ENCODE measurements around the gene UBE2QL1. TPM values are rescaled to one million over a fixed set of nuclear protein-coding genes. Genes with fewer than 3 reads are reported as not detected.

UBE2QL1 gene
- total RNA-seq, 4 donors from 2014 or later = 0.22 to 1.0 (median 0.50) TPM

DNA sequence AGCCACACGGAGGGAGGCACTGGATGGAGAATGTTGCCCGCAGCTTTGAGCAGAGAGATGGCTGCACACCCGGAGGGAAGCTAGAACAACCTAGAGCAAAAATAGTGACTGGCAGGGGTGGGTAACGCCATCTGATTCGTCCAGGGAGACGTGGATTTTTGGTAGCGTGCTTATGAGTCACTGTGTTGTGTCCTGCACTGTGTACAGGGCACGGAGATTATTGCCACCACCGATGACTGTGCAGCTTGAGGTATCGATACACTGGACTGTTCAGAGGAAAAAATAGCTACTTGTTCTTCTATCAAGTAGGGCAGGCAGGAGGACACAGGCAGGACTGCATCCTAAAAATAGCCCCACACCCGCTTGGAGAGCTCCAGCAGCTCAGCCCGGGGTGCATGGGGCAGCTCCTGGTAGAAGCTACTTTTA, 6.0 kb downstream of the UBE2QL1 start:
- peaks cover 0 to 5% (median 0%) of the 10 kb centered on the region in 4 donors for H3K4me1 ChIP-seq
- H3K9me3 ChIP-seq = no peaks in the 10 kb centered on the region
- H3K4me3 ChIP-seq = no peak overlapping the region
- H3K27me3 ChIP-seq = peaks cover 0 to 25% of the 10 kb centered on the region in 2 donors
- no peak for DNase-seq (ENCODE audit: low spot score in 2 of 2)
- H3K36me3 ChIP-seq = no peaks in the 10 kb centered on the region
- H3K27ac ChIP-seq = no peak overlapping the region
- TF ChIP-seq EP300 (IDR thresholded peaks at IDR 0.05) (no peak), POLR2A (IDR thresholded peaks at IDR 0.05) (no peak)
- TF ChIP-seq, protein P1, sequence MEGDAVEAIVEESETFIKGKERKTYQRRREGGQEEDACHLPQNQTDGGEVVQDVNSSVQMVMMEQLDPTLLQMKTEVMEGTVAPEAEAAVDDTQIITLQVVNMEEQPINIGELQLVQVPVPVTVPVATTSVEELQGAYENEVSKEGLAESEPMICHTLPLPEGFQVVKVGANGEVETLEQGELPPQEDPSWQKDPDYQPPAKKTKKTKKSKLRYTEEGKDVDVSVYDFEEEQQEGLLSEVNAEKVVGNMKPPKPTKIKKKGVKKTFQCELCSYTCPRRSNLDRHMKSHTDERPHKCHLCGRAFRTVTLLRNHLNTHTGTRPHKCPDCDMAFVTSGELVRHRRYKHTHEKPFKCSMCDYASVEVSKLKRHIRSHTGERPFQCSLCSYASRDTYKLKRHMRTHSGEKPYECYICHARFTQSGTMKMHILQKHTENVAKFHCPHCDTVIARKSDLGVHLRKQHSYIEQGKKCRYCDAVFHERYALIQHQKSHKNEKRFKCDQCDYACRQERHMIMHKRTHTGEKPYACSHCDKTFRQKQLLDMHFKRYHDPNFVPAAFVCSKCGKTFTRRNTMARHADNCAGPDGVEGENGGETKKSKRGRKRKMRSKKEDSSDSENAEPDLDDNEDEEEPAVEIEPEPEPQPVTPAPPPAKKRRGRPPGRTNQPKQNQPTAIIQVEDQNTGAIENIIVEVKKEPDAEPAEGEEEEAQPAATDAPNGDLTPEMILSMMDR (IDR thresholded peaks at IDR 0.05) = no peak
- WGBS, 2 donors = 75 to 81% methylated on average over 12 of the region's 12 CpGs

DNA sequence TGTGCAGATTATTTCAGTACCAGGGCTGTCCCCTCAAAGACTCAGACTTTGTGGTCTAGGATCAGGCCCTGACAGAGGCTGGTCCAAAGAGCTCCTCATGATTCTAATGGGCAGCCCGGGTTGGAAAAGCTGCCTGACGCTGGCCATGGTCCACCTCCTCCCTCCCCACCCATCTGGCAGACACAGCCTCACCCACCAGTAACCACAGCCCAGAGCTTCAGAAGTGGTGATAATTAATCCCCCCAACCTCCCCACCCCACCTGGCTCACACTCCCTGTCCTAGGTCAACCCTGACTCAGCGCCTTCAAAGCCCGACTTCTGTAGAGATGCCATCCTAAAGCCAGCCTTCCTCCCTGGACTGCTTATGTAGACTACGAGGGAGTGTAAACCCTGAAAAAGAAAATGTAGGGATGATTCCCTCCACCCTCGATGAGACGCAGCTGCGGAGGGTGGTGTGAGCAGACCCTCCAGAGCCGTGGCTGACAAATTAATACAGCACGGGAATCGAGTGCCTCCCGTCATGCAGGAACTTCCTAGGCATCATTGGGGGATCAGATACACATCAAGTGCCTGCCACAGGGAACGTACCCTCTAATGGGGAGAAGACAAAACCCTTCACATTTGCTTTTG, 7.0 kb downstream of the UBE2QL1 start:
- no peak for DNase-seq (ENCODE audit: low spot score in 2 of 2)
- no peak overlapping the region for H3K27ac ChIP-seq
- H3K4me3 ChIP-seq = no peak overlapping the region
- H3K27me3 ChIP-seq = peaks cover 0 to 14% of the 10 kb centered on the region in 2 donors
- no peaks in the 10 kb centered on the region for H3K9me3 ChIP-seq
- TF ChIP-seq, protein P1 (IDR thresholded peaks at IDR 0.05) = no peak
- TF ChIP-seq POLR2A (IDR thresholded peaks at IDR 0.05) = no peak
- no peak for TF ChIP-seq EP300 (IDR thresholded peaks at IDR 0.05)
- WGBS, 2 donors = 87 to 92% methylated on average over 13 of the region's 13 CpGs
- H3K4me1 ChIP-seq = no peaks in the 10 kb centered on the region
- H3K36me3 ChIP-seq = no peaks in the 10 kb centered on the region

DNA sequence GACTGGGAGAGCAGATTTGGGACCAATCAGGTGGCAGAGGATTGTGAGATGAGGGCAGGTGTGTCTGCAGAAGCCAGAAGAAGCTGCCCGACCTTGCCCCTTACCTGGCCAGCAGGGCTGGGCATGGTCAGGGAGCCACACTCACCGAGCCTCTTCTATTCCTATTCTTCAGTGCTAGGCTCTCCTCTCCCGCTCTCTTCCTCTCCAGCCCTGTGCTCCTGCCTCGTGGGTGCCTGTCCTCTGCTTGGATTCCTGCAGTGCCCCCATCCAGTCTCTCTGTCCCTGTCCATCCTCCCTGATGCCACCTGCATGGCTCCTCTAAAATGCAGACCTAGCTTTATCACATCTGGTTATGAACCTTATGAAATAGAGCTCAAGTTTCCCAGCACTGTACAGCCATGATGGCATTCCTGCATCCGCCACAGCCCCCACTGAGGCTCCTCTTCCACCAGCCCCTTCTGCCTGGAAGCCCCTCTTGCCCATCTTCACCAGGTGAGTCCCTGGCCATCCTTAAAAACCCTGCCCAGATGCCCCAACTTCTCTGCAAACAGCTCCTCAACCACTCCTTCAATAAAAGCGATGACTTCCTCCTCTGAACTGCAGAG, 8.2 kb downstream of the UBE2QL1 start:
- WGBS, 2 donors = 85 to 91% methylated on average over 6 of the region's 6 CpGs
- H3K27ac ChIP-seq = no peak overlapping the region
- H3K4me1 ChIP-seq = no peaks in the 10 kb centered on the region
- H3K27me3 ChIP-seq = peaks cover 0 to 4% of the 10 kb centered on the region in 2 donors
- H3K4me3 ChIP-seq = no peak overlapping the region
- no peaks in the 10 kb centered on the region for H3K36me3 ChIP-seq
- DNase-seq (ENCODE audit: low spot score in 2 of 2) = no peak
- H3K9me3 ChIP-seq = no peaks in the 10 kb centered on the region
- TF ChIP-seq POLR2A (IDR thresholded peaks at IDR 0.05) (no peak), EP300 (IDR thresholded peaks at IDR 0.05) (no peak)
- TF ChIP-seq, protein P1 (IDR thresholded peaks at IDR 0.05) = no peak

DNA sequence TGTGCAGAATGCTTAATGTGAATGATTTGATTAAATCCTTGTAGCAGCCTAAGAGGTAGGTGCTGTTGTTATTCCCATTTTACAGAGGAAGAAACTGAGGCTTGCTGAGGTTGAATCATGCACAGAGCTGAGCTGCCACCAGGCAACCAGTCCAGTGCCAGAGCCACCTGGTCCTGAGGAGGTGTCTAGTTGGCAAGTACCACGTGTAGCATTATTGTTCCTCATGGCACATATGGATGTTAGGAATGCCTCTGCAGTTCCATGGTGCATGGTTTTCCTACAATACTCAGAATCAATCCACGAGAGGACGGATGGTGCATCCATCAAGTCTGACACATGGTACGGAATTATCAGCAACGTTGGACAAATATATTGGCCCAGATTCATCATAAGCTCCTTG, 8.9 kb downstream of the UBE2QL1 start:
- Histone ChIP-seq H3K4me3 (no peak overlapping the region), H3K4me1 (no peaks in the 10 kb centered on the region), H3K9me3 (no peaks in the 10 kb centered on the region), H3K27me3 (no peaks in the 10 kb centered on the region), H3K36me3 (no peaks in the 10 kb centered on the region), H3K27ac (no peak overlapping the region)
- DNase-seq (ENCODE audit: low spot score in 2 of 2) = no peak
- TF ChIP-seq POLR2A (IDR thresholded peaks at IDR 0.05) (no peak), EP300 (IDR thresholded peaks at IDR 0.05) (no peak)
- TF ChIP-seq, protein P1 (IDR thresholded peaks at IDR 0.05) = no peak
- WGBS, 2 donors = 87 to 91% methylated on average over 5 of the region's 5 CpGs

DNA sequence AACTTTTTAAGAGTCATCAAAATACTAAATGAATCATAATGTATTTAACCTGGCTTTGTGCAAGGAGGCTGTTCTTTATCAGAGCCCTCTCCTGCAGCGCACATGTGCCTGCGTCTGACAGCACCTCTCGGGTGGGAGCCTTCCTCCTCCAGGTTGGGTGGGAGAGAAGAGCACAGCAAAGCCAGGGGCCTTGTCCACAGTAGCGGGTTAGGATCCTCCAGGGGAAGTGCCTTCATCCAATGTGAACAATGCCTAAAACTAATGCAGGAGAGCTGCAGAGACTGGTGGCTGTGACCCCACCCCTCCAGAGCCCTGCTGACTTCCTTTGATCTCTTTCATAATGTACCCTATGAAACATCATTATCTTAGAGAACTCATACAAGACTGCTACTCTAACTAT, 10.2 kb downstream of the UBE2QL1 start:
- Histone ChIP-seq H3K36me3 (no peaks in the 10 kb centered on the region), H3K9me3 (no peaks in the 10 kb centered on the region), H3K4me1 (no peaks in the 10 kb centered on the region), H3K4me3 (no peak overlapping the region), H3K27me3 (no peaks in the 10 kb centered on the region), H3K27ac (no peak overlapping the region)
- TF ChIP-seq EP300 (IDR thresholded peaks at IDR 0.05) (no peak), POLR2A (IDR thresholded peaks at IDR 0.05) (no peak)
- TF ChIP-seq, protein P1 (IDR thresholded peaks at IDR 0.05) = no peak
- no peak for DNase-seq (ENCODE audit: low spot score in 2 of 2)
- 82 to 95% methylated on average over 4 of the region's 4 CpGs for WGBS, 2 donors

Measured in tibial nerve (tissue), 4 donors.